Adrenal gland (tissue), 5 donors: ENCODE measurements around the gene ATG16L1.

ENCODE experiments used
- CTCF ChIP-seq, 6 experiments: fragments of 450-650 bp in 4 of 6; fragments of 200-600 bp in 2 of 6; sonication (generic) in 1 of 6; IDR thresholded peaks; 1 replicate in 5 of 6; 2 replicates in 1 of 6; pipeline versions ENCODE4 v1.5.1 to v1.8.0; 2016 to 2021; ENCODE audit warnings: antibody characterized with exemption in 6 of 6, mild to moderate bottlenecking in 2 of 6, moderate library complexity in 1 of 6
- POLR2A ChIP-seq, 2 donors: fragments of 450-650 bp; IDR thresholded peaks; one replicate each; pipeline ENCODE4 v1.6.1; 2017; ENCODE audit warnings: antibody characterized with exemption in 2 of 2, mild to moderate bottlenecking in 2 of 2, moderate library complexity in 1 of 2
- donor health status: DM: no; HTN: no; CAD: no.

DNA sequence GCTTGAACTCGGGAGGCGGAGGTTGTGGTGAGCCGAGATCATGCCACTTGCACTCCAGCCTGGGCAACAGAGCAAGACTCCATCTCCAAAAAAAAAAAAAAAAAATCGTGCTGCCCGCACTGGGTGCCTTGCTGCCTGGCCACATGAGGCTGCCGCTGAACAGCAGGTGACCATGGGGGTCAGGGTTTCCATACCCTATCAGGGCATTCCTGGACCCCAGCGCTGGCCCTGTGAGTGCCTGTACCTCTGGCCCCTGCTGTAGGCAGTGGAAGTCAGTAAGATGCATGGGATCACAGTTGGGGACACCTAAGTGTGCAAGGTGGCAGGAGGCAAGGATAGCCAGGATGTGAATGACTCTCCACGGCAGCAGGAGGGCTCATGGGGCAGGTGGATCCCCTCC is 75.0 kb downstream of the ATG16L1 start:
- no peak for TF ChIP-seq CTCF (IDR thresholded peaks at IDR 0.05)
- no peak for TF ChIP-seq POLR2A (IDR thresholded peaks at IDR 0.05)
